GM18907 (cell line): Measurements from ENCODE around the gene C1orf226.

ENCODE experiments used
- ATAC-seq: cut with Tn5 transposase; IDR thresholded peaks from one replicate; pipeline ENCODE4 v1.9.1; 2021; ENCODE audit warnings: mild to moderate bottlenecking, moderate library complexity; ENCODE audit not compliant: unreplicated experiment

Gene C1orf226

DNA sequence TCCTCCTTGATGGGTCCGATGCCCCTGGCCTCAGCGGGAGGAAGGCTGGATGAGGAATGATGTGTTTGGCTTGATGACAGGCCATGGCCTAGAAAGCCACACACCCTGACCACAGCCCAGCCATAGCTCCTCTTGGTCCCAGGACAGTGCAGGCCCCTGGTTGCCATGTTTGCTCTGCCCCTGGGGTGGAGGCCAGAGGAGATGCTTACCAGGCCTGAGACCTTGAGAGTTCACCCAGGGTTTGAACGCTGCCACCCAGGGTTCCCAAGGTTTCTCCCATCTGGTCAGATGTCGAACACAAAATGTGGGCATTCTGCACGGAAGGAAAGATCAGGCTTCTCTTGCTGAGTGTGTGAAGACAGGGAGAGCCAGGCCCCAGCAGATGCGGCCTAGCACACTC is 2.6 kb downstream of the C1orf226 start:
- no peak for ATAC-seq

- ATAC-seq = no peak
Measured at GRCh38 chr1:162384601-162385279, 3.2 kb downstream of the C1orf226 start.

DNA sequence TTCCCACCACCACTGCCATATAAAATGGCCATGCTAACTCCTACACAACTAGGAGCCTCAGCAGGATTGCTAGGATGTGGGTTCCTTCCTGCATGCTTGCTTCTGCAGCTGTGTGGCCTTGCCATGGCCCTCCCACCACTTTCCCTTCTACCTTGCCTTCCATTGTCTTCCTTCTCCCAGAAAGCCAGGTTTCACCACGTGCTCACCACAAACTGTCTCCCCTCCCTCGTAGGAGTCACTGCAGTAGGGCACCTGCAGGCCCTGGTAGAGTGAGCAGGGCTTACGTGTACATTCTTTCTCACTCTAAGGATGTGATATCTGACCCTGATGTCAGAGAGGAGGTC is 3.7 kb downstream of the C1orf226 start:
- ATAC-seq = no peak

DNA sequence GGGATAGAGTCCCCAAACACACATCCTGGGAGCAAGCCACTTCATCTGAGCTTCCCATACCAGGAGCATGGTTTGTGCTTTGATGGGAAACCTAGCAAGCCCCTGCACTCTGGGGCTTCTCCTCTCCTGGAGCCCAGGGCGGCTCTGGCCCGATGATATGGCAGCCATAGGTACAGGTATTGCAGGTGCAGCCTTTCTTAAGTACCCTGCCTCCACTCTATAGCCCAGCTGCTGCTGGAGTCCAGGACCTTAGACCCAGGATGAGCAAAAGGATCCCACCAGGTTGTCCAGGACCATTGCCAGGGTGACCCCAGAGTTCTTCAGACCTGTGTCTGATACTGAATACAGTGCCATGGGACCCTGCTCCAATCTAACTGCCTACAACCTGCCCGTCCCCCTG is 4.2 kb downstream of the C1orf226 start:
- no peak for ATAC-seq

GRCh38 chr1:162386292-162387225 is 5.0 kb downstream of the C1orf226 start:
- ATAC-seq = no peak

DNA sequence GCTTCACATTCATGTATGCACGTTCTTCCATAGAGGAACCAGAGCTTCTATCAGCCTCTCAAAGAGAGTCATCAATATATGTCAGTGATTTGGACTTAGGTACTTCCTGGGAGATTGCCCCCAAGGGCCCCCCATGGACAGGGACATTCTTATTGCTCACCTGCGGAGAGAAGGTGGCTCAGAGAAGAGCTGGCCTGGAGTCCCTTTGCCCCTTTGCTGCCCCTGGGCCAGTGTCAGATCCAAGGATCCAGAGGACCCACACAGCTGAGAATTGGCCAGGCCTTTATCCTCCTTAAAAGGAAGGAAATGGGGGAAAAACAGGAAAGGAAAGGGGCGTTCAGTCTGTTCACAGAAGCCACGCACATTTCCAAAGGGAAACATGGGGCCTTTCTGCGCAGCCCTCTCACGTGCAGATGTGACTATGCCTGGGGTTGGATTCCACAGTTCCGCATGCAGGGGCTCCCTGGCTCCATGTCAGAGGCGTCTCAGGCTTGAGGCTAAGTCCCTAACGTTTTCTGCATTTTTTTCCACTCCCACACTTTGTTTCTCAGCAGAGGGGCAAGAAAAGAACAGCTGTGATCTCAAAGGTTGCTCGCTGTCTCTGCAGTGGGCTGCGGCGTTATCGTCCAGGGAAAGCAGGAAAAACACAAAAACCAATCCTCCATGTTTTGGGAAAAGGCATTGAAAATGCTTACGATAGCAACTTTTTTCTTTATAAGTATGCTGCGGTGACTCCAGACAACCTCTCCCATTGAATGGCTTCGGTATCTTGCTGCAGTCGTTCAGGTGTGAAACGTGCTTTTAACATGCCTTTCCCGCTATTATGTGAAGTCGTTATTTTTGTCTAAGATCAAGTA is 5.9 kb downstream of the C1orf226 start:
- no peak for ATAC-seq

- no peak for ATAC-seq
Measured at GRCh38 chr1:162388083-162388594, 6.6 kb downstream of the C1orf226 start.

- ATAC-seq = no peak
Measured at GRCh38 chr1:162388615-162389014, 7.1 kb downstream of the C1orf226 start.

GRCh38 chr1:162389021-162389818 is 7.7 kb downstream of the C1orf226 start:
- ATAC-seq = peak; percentile 63

- no peak for ATAC-seq
Measured at GRCh38 chr1:162389971-162390370, 8.4 kb downstream of the C1orf226 start.

GRCh38 chr1:162390396-162391185 is 9.1 kb downstream of the C1orf226 start:
- no peak for ATAC-seq

GRCh38 chr1:162391790-162392563 is 10.4 kb downstream of the C1orf226 start:
- ATAC-seq = no peak

GRCh38 chr1:162396201-162396906 is 14.8 kb downstream of the C1orf226 start:
- no peak for ATAC-seq

DNA sequence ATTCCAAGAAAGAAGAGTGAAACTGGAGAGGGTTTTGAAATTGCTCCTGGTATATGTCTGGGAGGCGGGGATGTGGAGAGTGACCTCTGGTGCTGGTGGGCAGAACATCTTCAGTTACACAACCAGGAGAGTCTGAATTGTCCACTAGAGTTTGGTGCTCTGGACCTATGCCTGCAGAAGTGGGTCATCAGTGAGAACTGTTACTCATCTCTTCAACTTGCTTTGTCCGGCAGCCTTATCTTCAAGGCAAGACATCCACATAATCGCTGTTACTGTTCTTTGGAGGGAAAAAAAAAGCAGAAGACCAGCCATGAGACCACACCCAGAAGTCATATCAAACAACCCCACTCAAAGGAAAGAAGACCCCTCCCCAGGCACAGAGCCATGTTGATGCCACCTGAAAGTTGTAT is 15.5 kb downstream of the C1orf226 start:
- no peak for ATAC-seq

DNA sequence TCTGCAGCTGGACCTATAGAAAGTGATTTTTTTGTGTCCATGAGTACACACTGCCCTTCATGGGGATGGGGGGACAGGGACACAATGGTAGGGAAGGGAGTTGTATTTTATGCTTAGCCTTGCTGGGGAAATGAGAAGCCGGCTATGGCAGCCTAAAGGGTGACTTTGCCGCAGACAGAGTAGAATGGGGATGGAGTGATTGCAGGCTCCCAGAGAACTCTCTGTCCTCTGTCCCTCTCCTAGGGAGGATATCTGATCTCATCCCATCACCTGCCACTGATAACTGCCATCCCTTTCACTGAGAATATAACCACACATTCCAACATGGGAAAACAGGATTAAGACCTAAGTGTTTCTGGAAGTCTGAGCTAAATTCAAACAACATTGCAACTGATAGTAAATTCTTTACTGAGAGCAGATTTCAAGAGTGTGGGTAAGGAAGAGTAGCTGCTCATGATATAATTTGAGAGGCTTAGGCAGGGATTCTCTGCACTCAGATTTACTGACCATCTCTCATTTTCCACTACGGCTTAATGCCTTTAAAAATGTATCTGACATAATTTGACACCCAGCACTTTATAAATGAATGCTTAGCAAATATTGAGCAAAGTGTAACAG is 16.5 kb downstream of the C1orf226 start:
- no peak for ATAC-seq

- no peak for ATAC-seq
Measured at GRCh38 chr1:162398999-162399580, 17.6 kb downstream of the C1orf226 start.

DNA sequence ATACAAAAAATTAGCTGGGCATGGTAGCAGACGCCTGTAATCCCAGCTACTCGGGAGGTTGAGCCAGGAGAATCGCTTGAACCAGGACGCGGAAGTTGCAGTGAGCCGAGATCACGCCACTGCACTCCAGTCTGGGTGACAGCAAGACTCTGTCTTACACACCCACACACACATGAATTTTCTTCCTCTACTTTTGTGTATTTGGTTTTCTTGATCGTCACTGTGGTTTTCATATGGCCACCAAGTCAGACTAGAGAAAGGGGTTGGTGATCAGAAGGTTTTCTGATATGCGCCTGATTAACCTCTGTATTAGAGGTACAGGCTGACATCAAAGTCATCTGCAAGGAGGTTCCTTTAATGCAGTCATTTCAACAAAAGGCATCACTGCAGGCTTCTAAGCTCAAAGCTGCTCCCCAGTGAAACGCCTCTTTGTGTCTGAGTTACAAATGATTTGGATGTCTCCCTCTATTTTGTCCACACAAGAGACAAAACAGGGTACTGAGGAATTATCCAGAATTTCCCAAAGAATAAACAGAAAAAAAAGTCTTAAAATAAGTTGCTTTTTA is 19.3 kb downstream of the C1orf226 start:
- ATAC-seq = no peak
